ENCODE measurements around the gene ARMH3.

The ARMH3 gene

GRCh38 chr10:101840102-101840684, 215.8 kb downstream of the ARMH3 start:
- TF ChIP-seq TAF1 (IDR thresholded peaks at IDR 0.05; ENCODE audit: borderline replicate concordance, insufficient read depth, low read length), result no peak

- TF ChIP-seq FOXP2 (optimal IDR thresholded peaks at IDR 0.05; ENCODE audit: borderline replicate concordance, extremely low read depth, extremely low read length, insufficient read depth) (no peak), POLR2AphosphoS5 (IDR thresholded peaks at IDR 0.05; ENCODE audit: low read depth, low read length) (no peak), TAF1 (IDR thresholded peaks at IDR 0.05; ENCODE audit: borderline replicate concordance, insufficient read depth, low read length) (no peak), SIN3A (IDR thresholded peaks at IDR 0.05; ENCODE audit: borderline replicate concordance, insufficient read depth, low read length) (no peak), REST (IDR thresholded peaks at IDR 0.05; ENCODE audit: insufficient read depth in 1 of 2, low read depth in 2 of 2, low read length in 2 of 2) (no peak)
Measured at GRCh38 chr10:101839416-101840063, 216.4 kb downstream of the ARMH3 start.

GRCh38 chr10:101839002-101839401, 217.0 kb downstream of the ARMH3 start:
- no peak for TF ChIP-seq REST (IDR thresholded peaks at IDR 0.05; ENCODE audit: insufficient read depth in 1 of 2, low read depth in 2 of 2, low read length in 2 of 2)
- no peak for TF ChIP-seq POLR2AphosphoS5 (IDR thresholded peaks at IDR 0.05; ENCODE audit: low read depth, low read length)
- TF ChIP-seq SIN3A (IDR thresholded peaks at IDR 0.05; ENCODE audit: borderline replicate concordance, insufficient read depth, low read length), result no peak
- TF ChIP-seq TAF1 (IDR thresholded peaks at IDR 0.05; ENCODE audit: borderline replicate concordance, insufficient read depth, low read length), result no peak
- TF ChIP-seq FOXP2 (optimal IDR thresholded peaks at IDR 0.05; ENCODE audit: borderline replicate concordance, extremely low read depth, extremely low read length, insufficient read depth), result no peak

GRCh38 chr10:101838416-101838970, 217.5 kb downstream of the ARMH3 start:
- TF ChIP-seq POLR2AphosphoS5 (IDR thresholded peaks at IDR 0.05; ENCODE audit: low read depth, low read length) (no peak), SIN3A (IDR thresholded peaks at IDR 0.05; ENCODE audit: borderline replicate concordance, insufficient read depth, low read length) (no peak), FOXP2 (optimal IDR thresholded peaks at IDR 0.05; ENCODE audit: borderline replicate concordance, extremely low read depth, extremely low read length, insufficient read depth) (no peak), TAF1 (IDR thresholded peaks at IDR 0.05; ENCODE audit: borderline replicate concordance, insufficient read depth, low read length) (no peak)

- no peak for TF ChIP-seq SIN3A (IDR thresholded peaks at IDR 0.05; ENCODE audit: borderline replicate concordance, insufficient read depth, low read length)
- no peak for TF ChIP-seq REST (IDR thresholded peaks at IDR 0.05; ENCODE audit: insufficient read depth in 1 of 2, low read depth in 2 of 2, low read length in 2 of 2)
Measured at GRCh38 chr10:101837748-101838147, 218.2 kb downstream of the ARMH3 start.

- TF ChIP-seq REST (IDR thresholded peaks at IDR 0.05; ENCODE audit: insufficient read depth in 1 of 2, low read depth in 2 of 2, low read length in 2 of 2) (no peak), SIN3A (IDR thresholded peaks at IDR 0.05; ENCODE audit: borderline replicate concordance, insufficient read depth, low read length) (no peak), TAF1 (IDR thresholded peaks at IDR 0.05; ENCODE audit: borderline replicate concordance, insufficient read depth, low read length) (no peak), POLR2AphosphoS5 (IDR thresholded peaks at IDR 0.05; ENCODE audit: low read depth, low read length) (no peak), FOXP2 (optimal IDR thresholded peaks at IDR 0.05; ENCODE audit: borderline replicate concordance, extremely low read depth, extremely low read length, insufficient read depth) (no peak)
Measured at GRCh38 chr10:101835362-101835761, 220.6 kb downstream of the ARMH3 start.

Measured in PFSK-1 (cell line).